ENCODE results near the gene SSTR4. TPM values are rescaled to one million over a fixed set of nuclear protein-coding genes. Genes with fewer than 3 reads are reported as not detected.

The SSTR4 gene
- polyA plus RNA-seq, 1 experiment = not detected

DNA sequence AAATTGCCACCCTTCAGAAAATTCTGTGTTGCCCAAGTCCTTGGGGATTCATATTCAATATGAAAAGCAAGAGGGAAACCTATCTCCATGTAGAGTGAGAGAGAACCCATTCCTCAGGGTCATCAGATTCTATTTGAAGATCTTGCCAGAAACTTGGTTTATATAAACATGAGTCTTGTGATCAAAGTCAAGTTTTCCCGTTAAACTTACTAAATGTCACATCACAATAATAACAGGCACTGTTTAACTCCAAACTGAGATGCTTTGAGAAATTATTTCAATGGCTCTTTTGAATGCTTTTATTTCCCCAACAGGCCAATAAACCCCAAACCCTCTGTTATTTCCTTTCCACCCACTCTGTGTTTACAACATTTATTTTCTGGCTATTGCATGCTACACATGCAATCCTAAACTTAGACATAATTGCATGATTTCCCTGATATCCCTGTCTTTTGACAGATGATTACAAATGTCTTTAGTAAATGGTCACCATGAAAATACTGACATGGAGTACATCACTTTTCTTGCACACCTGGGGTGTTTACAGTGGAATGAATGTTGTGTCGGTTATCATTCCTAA is 31.1 kb upstream of the SSTR4 start:
- CTCF ChIA-PET = no interaction called here
- no peak for DNase-seq (ENCODE audit: low read depth)
- Histone ChIP-seq H3K36me3 (ENCODE audit: control insufficient read depth, insufficient read depth, low read length) (no peaks in the 10 kb centered on the region), H3K4me3 (ENCODE audit: low read depth, low read length) (no peak overlapping the region), H3K27me3 (ENCODE audit: control insufficient read depth, insufficient read depth, low read length) (no peaks in the 10 kb centered on the region)
- POLR2A ChIA-PET = no interaction called here
- TF ChIP-seq, protein P1, sequence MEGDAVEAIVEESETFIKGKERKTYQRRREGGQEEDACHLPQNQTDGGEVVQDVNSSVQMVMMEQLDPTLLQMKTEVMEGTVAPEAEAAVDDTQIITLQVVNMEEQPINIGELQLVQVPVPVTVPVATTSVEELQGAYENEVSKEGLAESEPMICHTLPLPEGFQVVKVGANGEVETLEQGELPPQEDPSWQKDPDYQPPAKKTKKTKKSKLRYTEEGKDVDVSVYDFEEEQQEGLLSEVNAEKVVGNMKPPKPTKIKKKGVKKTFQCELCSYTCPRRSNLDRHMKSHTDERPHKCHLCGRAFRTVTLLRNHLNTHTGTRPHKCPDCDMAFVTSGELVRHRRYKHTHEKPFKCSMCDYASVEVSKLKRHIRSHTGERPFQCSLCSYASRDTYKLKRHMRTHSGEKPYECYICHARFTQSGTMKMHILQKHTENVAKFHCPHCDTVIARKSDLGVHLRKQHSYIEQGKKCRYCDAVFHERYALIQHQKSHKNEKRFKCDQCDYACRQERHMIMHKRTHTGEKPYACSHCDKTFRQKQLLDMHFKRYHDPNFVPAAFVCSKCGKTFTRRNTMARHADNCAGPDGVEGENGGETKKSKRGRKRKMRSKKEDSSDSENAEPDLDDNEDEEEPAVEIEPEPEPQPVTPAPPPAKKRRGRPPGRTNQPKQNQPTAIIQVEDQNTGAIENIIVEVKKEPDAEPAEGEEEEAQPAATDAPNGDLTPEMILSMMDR (IDR thresholded peaks at IDR 0.05; ENCODE audit: insufficient read depth, low read depth, low read length) = no peak

DNA sequence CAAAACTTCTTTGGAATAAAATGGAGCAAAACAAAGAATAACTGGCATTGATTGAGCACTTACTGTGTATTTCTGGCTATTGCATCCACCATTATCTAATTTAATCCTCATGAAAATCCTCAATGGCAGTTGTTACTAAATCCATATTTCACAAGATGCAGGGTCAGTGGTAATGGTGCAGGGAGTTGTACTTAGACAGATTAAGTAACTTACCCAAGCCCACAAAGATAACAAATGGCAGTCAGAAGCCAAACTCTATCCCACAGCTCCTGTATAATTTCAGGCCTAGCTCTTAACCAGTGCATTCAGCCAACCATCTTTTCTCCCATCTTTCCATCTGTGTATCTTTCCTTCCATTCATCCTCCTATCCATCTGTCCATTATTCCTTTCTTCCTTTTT is 29.3 kb upstream of the SSTR4 start:
- Histone ChIP-seq H3K36me3 (ENCODE audit: control insufficient read depth, insufficient read depth, low read length) (no peaks in the 10 kb centered on the region), H3K27me3 (ENCODE audit: control insufficient read depth, insufficient read depth, low read length) (no peaks in the 10 kb centered on the region), H3K4me3 (ENCODE audit: low read depth, low read length) (no peak overlapping the region)
- CTCF ChIA-PET = no interaction called here
- DNase-seq (ENCODE audit: low read depth) = no peak
- POLR2A ChIA-PET = no interaction called here
- TF ChIP-seq, protein P1 (IDR thresholded peaks at IDR 0.05; ENCODE audit: insufficient read depth, low read depth, low read length) = no peak

DNA sequence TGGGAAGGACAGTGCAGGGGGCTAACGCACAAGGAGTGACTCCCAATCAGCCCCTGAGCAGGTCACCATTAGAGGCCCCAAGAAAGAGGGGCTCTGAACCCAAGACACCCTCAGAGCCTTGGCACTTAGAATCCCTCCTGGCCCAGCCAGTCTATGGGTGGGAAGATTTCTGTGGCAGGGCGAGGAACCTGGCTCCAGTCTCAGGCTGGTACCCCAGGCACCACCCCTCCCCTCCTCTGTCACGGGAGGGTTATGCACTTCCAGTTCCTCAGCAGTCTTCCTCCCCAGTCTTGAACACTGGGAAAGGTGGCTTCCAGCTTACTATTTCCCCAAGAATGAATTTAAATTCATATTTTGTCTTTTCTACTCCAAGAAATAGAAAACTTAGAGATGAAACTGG is 27.6 kb upstream of the SSTR4 start:
- Histone ChIP-seq H3K4me3 (ENCODE audit: low read depth, low read length) (no peak overlapping the region), H3K36me3 (ENCODE audit: control insufficient read depth, insufficient read depth, low read length) (no peaks in the 10 kb centered on the region), H3K27me3 (ENCODE audit: control insufficient read depth, insufficient read depth, low read length) (no peaks in the 10 kb centered on the region)
- ChIA-PET POLR2A (no interaction called here), CTCF (no interaction called here)
- DNase-seq (ENCODE audit: low read depth) = no peak
- TF ChIP-seq, protein P1 (IDR thresholded peaks at IDR 0.05; ENCODE audit: insufficient read depth, low read depth, low read length) = no peak

DNA sequence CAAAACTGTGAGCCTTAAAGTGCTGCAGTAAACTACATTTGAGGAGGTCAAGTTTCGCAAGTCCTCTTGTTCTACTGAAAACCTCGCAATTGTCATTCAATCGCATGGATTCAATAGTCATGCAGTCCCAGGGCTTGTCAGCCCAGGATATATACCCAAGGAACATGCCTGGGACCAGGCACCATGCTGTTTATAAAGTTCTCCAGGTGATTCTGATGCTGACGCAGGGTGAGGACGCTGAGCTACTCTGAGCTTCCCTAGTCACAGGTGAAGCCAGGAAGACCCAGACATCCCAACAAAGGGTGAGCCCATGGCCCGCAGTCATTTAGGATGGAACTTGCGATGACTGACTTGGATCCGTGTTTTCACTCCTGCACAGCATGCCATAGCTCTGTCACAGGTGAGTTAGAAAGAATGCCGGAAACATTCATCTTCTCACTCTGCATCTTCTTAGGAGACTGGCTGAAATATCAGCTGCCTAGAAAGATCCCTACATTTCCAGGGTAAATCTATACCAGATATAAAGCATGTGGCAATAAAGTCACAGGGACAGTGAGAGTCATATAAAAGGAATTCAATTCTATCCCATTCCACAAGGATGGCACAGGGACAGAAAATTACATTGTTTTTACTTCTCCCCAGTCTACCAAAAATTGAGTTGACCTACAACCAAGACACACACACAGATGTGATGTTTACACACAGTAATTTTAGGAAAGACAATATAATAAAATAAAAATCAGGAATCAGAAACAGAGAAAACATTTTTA is 27.0 kb upstream of the SSTR4 start:
- TF ChIP-seq, protein P1 (IDR thresholded peaks at IDR 0.05; ENCODE audit: insufficient read depth, low read depth, low read length) = no peak
- CTCF ChIA-PET = no interaction called here
- Histone ChIP-seq H3K4me3 (ENCODE audit: low read depth, low read length) (no peak overlapping the region), H3K36me3 (ENCODE audit: control insufficient read depth, insufficient read depth, low read length) (no peaks in the 10 kb centered on the region), H3K27me3 (ENCODE audit: control insufficient read depth, insufficient read depth, low read length) (no peaks in the 10 kb centered on the region)
- DNase-seq (ENCODE audit: low read depth) = no peak
- POLR2A ChIA-PET = no interaction called here

DNA sequence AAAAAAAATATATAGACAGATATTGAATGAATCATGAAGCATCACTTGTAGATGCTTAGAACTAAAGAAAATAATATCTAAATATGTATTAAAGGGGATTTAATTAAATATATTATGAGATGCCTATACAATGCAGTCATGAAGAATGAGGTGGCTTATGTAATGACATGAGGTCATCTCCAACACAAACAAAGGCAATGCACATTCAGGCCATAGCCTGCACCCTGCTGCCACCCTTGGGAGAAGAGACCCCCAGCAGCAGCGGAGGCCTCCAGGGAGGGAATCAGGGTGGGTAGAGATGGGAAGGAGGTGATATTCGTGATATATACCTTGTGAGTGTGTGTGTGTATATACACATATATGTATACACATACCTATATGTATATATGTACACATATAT is 26.4 kb upstream of the SSTR4 start:
- DNase-seq (ENCODE audit: low read depth) = no peak
- TF ChIP-seq, protein P1 (IDR thresholded peaks at IDR 0.05; ENCODE audit: insufficient read depth, low read depth, low read length) = no peak
- POLR2A ChIA-PET = no interaction called here
- Histone ChIP-seq H3K36me3 (ENCODE audit: control insufficient read depth, insufficient read depth, low read length) (no peaks in the 10 kb centered on the region), H3K4me3 (ENCODE audit: low read depth, low read length) (no peak overlapping the region), H3K27me3 (ENCODE audit: control insufficient read depth, insufficient read depth, low read length) (no peaks in the 10 kb centered on the region)
- CTCF ChIA-PET = interaction anchor here (0.5 kb wide), 1 partner anchor 313 kb away, joined by 3 read pairs; no protein-coding TSS in a partner anchor

All from BJ (cell line).